BJ (cell line): ENCODE results near the gene GPR39. TPM values are rescaled to one million over a fixed set of nuclear protein-coding genes. Genes with fewer than 3 reads are reported as not detected.

ENCODE experiments used
- CTCF ChIA-PET: fragments of 350-600 bp; formaldehyde crosslinking; extraction: SDS; loops from one replicate; lab custom pipeline; 2021; ENCODE audit warnings: antibody characterized with exemption, inconsistent platforms; lab: Yijun Ruan, JAX
- POLR2A ChIA-PET: fragments of 300-600 bp; sonication (Branson Sonifier 250); formaldehyde crosslinking; extraction: SDS; loops from one replicate; lab custom pipeline; 2021; ENCODE audit warnings: antibody characterized with exemption; lab: Charles Lee
- DNase-seq: peaks from one replicate; pipeline ENCODE4 v3.0.0-alpha.2; 2011; ENCODE audit warnings: low read depth
- H3K27me3 ChIP-seq: 2 replicates; pipeline ENCODE4 v1.6.0; 2011; ENCODE audit warnings: low read length; ENCODE audit not compliant: control insufficient read depth, insufficient read depth
- H3K36me3 ChIP-seq: 2 replicates; pipeline ENCODE4 v1.5.1; 2011; ENCODE audit warnings: low read length; ENCODE audit not compliant: control insufficient read depth, insufficient read depth
- H3K4me3 ChIP-seq: 2 replicates; pipeline ENCODE4 v1.5.1; 2011; ENCODE audit warnings: low read depth, mild to moderate bottlenecking, control low read depth, low read length
- CTCF ChIP-seq: IDR thresholded peaks from 2 replicates; pipeline ENCODE4 v1.5.1; 2011; ENCODE audit warnings: low read depth, mild to moderate bottlenecking, control low read depth, inconsistent platforms, low read length, moderate library complexity; ENCODE audit not compliant: insufficient read depth
- polyA plus RNA-seq: library from polyadenylated mRNA; depleted of rRNA; stranded (reverse); fragments of >200 nt; gene quantifications from 2 replicates; pipeline ENCODE4 v1.2.3, GENCODE V29; 2011

The GPR39 gene
- polyA plus RNA-seq, 1 experiment = 2.3 TPM

GRCh38 chr2:132597166-132597565 is 180.6 kb downstream of the GPR39 start:
- no peak for TF ChIP-seq CTCF
- POLR2A ChIA-PET = no interaction called here
- no peak overlapping the region for H3K4me3 ChIP-seq
- no peak for DNase-seq
- H3K27me3 ChIP-seq = no peaks in the 10 kb centered on the region; the same call in 1 of the 2 replicates
- CTCF ChIA-PET = no interaction called here
- H3K36me3 ChIP-seq = no peaks in the 10 kb centered on the region

- Histone ChIP-seq H3K36me3 (no peaks in the 10 kb centered on the region), H3K27me3 (no peaks in the 10 kb centered on the region; the same call in 1 of the 2 replicates), H3K4me3 (no peak overlapping the region)
- CTCF ChIA-PET = no interaction called here
- POLR2A ChIA-PET = no interaction called here
- no peak for DNase-seq
- no peak for TF ChIP-seq CTCF
Measured at GRCh38 chr2:132597831-132598230, 181.2 kb downstream of the GPR39 start.

GRCh38 chr2:132598536-132598935 is 181.9 kb downstream of the GPR39 start:
- no peaks in the 10 kb centered on the region for H3K36me3 ChIP-seq
- no peak overlapping the region for H3K4me3 ChIP-seq
- CTCF ChIA-PET = no interaction called here
- POLR2A ChIA-PET = no interaction called here
- no peak for TF ChIP-seq CTCF
- DNase-seq = no peak
- no peaks in the 10 kb centered on the region; the same call in 1 of the 2 replicates for H3K27me3 ChIP-seq

GRCh38 chr2:132599556-132599955 is 183.0 kb downstream of the GPR39 start:
- ChIA-PET CTCF (no interaction called here), POLR2A (no interaction called here)
- no peaks in the 10 kb centered on the region for H3K36me3 ChIP-seq
- H3K27me3 ChIP-seq = no peaks in the 10 kb centered on the region; the same call in 1 of the 2 replicates
- H3K4me3 ChIP-seq = no peak overlapping the region
- DNase-seq = no peak
- no peak for TF ChIP-seq CTCF

GRCh38 chr2:132604561-132604960 is 188.0 kb downstream of the GPR39 start:
- H3K36me3 ChIP-seq = no peaks in the 10 kb centered on the region
- POLR2A ChIA-PET = no interaction called here
- TF ChIP-seq CTCF = no peak
- no peak overlapping the region for H3K4me3 ChIP-seq
- no peaks in the 10 kb centered on the region for H3K27me3 ChIP-seq
- CTCF ChIA-PET = no interaction called here
- no peak for DNase-seq
